Measurements from ENCODE around the gene KRTAP10-1. TPM values are rescaled to one million over a fixed set of nuclear protein-coding genes. Genes with fewer than 3 reads are reported as not detected.

KRTAP10-1 gene
- total and polyA plus RNA-seq, 2 of the 13 experiments (the other 11 are each of a cell fraction or from before 2014, with no cell fraction given) = not detected

DNA sequence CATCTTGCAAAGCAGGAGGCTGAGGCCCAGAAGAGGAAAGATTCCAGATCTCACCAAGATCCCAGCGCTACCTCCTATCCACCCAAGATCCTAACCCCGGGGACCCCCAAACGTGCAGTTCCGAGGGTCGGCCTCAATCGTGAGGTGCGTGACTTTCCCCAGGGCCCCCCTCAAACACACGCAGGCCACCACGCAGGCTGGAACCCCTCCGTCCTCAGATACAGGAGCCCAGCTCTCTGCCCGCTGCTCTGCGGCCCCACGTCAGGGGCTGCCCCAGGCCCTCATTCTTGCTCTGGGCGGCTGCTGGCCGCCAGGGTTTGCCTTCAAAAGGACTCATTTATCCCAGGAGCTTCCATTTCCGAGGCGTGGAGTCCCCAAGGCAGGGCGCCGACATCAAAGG is 39.9 kb downstream of the KRTAP10-1 start (continued):
- TF ChIP-seq, protein P1, sequence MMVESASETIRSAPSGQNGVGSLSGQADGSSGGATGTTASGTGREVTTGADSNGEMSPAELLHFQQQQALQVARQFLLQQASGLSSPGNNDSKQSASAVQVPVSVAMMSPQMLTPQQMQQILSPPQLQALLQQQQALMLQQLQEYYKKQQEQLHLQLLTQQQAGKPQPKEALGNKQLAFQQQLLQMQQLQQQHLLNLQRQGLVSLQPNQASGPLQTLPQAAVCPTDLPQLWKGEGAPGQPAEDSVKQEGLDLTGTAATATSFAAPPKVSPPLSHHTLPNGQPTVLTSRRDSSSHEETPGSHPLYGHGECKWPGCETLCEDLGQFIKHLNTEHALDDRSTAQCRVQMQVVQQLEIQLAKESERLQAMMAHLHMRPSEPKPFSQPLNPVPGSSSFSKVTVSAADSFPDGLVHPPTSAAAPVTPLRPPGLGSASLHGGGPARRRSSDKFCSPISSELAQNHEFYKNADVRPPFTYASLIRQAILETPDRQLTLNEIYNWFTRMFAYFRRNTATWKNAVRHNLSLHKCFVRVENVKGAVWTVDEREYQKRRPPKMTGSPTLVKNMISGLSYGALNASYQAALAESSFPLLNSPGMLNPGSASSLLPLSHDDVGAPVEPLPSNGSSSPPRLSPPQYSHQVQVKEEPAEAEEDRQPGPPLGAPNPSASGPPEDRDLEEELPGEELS (CRISPR knock-in tag; IDR thresholded peaks at IDR 0.05) = no peak
- TF ChIP-seq NFKBIZ (CRISPR knock-in tag; IDR thresholded peaks at IDR 0.05) (no peak), HMG20B (CRISPR knock-in tag; conservative IDR thresholded peaks at IDR 0.05) (no peak), POLR2G (IDR thresholded peaks at IDR 0.05; ENCODE audit: low read depth, low read length) (peak; percentile 37; the same call in 1 of the 2 replicates), ZNF670 (CRISPR knock-in tag; IDR thresholded peaks at IDR 0.05; ENCODE audit: borderline replicate concordance) (no peak), ZNF205 (CRISPR knock-in tag; IDR thresholded peaks at IDR 0.05) (no peak), ZNF792 (CRISPR knock-in tag; IDR thresholded peaks at IDR 0.05) (no peak), NFYC (CRISPR knock-in tag; IDR thresholded peaks at IDR 0.05) (no peak), HNRNPLL (IDR thresholded peaks at IDR 0.05; ENCODE audit: low read depth, low read length, poor library complexity, severe bottlenecking) (peak; percentile 25), ZNF75D (CRISPR knock-in tag; IDR thresholded peaks at IDR 0.05; ENCODE audit: borderline replicate concordance) (no peak), ZNF33B (CRISPR knock-in tag; IDR thresholded peaks at IDR 0.05) (no peak), MEIS2 (CRISPR knock-in tag; IDR thresholded peaks at IDR 0.05) (no peak), FOXA3 (CRISPR knock-in tag; IDR thresholded peaks at IDR 0.05) (no peak)
- TF ChIP-seq, protein P2, sequence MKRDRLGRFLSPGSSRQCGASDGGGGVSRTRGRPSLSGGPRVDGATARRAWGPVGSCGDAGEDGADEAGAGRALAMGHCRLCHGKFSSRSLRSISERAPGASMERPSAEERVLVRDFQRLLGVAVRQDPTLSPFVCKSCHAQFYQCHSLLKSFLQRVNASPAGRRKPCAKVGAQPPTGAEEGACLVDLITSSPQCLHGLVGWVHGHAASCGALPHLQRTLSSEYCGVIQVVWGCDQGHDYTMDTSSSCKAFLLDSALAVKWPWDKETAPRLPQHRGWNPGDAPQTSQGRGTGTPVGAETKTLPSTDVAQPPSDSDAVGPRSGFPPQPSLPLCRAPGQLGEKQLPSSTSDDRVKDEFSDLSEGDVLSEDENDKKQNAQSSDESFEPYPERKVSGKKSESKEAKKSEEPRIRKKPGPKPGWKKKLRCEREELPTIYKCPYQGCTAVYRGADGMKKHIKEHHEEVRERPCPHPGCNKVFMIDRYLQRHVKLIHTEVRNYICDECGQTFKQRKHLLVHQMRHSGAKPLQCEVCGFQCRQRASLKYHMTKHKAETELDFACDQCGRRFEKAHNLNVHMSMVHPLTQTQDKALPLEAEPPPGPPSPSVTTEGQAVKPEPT (CRISPR knock-in tag; IDR thresholded peaks at IDR 0.05; ENCODE audit: low read depth) = no peak
- TF ChIP-seq, protein P3, sequence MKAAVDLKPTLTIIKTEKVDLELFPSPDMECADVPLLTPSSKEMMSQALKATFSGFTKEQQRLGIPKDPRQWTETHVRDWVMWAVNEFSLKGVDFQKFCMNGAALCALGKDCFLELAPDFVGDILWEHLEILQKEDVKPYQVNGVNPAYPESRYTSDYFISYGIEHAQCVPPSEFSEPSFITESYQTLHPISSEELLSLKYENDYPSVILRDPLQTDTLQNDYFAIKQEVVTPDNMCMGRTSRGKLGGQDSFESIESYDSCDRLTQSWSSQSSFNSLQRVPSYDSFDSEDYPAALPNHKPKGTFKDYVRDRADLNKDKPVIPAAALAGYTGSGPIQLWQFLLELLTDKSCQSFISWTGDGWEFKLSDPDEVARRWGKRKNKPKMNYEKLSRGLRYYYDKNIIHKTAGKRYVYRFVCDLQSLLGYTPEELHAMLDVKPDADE (CRISPR knock-in tag; IDR thresholded peaks at IDR 0.05) = no peak
- TF ChIP-seq, protein P4, sequence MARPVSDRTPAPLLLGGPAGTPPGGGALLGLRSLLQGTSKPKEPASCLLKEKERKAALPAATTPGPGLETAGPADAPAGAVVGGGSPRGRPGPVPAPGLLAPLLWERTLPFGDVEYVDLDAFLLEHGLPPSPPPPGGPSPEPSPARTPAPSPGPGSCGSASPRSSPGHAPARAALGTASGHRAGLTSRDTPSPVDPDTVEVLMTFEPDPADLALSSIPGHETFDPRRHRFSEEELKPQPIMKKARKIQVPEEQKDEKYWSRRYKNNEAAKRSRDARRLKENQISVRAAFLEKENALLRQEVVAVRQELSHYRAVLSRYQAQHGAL (CRISPR knock-in tag; IDR thresholded peaks at IDR 0.05; ENCODE audit: not compliant biosample characterization) = no peak

Data from HepG2 (cell line).